Spleen (tissue), 7 donors: ENCODE results near the gene PTPN14.

Source experiments
- POLR2AphosphoS5 ChIP-seq, 3 donors: sonication (generic); formaldehyde crosslinking; IDR thresholded peaks; one replicate each; pipeline ENCODE4 v1.5.1; 2017; ENCODE audit warnings: antibody characterized with exemption in 3 of 3
- TF ChIP-seq, protein P1 (sequence below), 11 experiments: fragments of 200-600 bp in 7 of 11; fragments of 450-650 bp in 4 of 11; sonication (generic) in 4 of 11; IDR thresholded peaks in 8 of 11; conservative IDR thresholded peaks in 3 of 11; 1 replicate in 7 of 11; 2 replicates in 4 of 11; pipeline versions ENCODE4 v1.4.0 to v1.8.0; 2016 to 2021; ENCODE audit warnings: antibody characterized with exemption in 11 of 11, inconsistent platforms in 4 of 11, mild to moderate bottlenecking in 1 of 11
- donor health status: DM: no; HTN: no; CAD: no; lungs with moderate emphysema.
- donor health status: DM: no; HTN: no; CAD: no.
- donor health status: DM: no; HTN: no; CAD: no.

GRCh38 chr1:214504330-214504729 lies 47.1 kb downstream of the PTPN14 start:
- TF ChIP-seq, protein P1, sequence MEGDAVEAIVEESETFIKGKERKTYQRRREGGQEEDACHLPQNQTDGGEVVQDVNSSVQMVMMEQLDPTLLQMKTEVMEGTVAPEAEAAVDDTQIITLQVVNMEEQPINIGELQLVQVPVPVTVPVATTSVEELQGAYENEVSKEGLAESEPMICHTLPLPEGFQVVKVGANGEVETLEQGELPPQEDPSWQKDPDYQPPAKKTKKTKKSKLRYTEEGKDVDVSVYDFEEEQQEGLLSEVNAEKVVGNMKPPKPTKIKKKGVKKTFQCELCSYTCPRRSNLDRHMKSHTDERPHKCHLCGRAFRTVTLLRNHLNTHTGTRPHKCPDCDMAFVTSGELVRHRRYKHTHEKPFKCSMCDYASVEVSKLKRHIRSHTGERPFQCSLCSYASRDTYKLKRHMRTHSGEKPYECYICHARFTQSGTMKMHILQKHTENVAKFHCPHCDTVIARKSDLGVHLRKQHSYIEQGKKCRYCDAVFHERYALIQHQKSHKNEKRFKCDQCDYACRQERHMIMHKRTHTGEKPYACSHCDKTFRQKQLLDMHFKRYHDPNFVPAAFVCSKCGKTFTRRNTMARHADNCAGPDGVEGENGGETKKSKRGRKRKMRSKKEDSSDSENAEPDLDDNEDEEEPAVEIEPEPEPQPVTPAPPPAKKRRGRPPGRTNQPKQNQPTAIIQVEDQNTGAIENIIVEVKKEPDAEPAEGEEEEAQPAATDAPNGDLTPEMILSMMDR (IDR thresholded peaks at IDR 0.05 in 8 of 11, conservative IDR thresholded peaks at IDR 0.05 in 3 of 11), result no peak
- no peak for TF ChIP-seq POLR2AphosphoS5 (IDR thresholded peaks at IDR 0.05)
